ENCODE data around the gene CSF3R.

CSF3R gene

DNA sequence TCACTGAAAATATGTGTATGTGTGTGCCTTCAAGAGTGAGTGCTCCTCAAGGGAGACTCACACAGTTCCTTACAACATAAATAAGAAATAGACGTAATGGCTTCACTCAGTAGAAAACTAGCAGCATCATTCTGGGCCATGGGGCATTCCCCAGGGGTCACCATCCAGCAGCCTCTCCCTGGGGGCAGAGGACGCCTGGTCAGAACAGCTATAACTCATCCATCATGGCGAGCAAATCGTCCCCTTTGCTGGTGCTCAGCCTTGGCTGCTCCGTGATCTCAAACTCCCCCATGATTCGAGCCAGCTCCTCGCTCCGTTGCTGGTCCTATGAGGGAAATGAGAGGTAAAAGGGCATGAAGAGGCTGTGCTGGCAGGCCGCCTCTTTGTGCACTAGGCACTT, 64.8 kb downstream of the CSF3R start:
- Mint-ChIP-seq H3K4me3 (no peak overlapping the region), H3K4me1 (peaks cover 12% of the 10 kb centered on the region), H3K27ac (no peak overlapping the region), H3K27me3 (no peaks in the 10 kb centered on the region), H3K9me3 (no peaks in the 10 kb centered on the region), H3K36me3 (ENCODE audit: low read depth) (no peaks in the 10 kb centered on the region)
- no peak for DNase-seq
- no peak for ATAC-seq
